ENCODE measurements around the gene HMGXB4. TPM values are rescaled to one million over a fixed set of nuclear protein-coding genes. Genes with fewer than 3 reads are reported as not detected.

HMGXB4 gene
- total RNA-seq, 1 donor = 19.2 TPM

DNA sequence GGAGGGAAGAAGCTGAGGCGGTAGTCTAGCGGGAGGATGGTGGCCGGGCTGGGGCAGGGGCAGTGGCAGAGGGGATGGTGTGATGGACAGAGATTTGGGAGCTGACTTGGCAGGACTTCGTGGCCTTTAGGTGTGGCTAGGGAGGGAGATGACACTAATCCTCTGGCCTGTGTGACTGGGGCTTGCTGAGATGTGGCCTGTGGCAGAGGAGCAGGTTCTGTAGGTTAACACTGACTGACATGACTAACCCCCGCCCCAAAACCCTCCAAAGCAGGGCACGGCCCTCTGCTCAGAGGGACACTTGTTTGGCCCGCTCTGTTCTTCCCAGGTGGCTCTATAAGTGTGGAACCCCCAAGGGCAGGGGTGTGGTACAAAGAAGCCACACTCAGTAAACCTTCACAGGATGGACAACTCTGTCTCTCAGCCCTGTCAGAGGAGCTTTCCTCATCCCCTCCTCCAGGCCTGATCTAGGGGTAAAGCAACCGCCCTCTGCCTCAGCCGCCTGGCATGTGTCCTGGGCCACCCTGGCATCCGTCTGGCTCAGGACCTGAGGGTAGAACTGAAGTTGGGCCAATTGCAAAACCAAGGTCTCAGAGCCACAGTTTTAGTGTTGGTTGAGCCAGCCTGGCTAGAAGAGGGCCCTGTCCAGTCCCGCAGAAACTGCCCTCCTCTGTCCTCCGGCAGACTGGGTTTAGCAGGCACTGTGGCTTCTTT, 58.0 kb downstream of the HMGXB4 start:
- Histone ChIP-seq H4K20me1 (ENCODE audit: insufficient read depth, low read length) (peaks cover 27% of the 10 kb centered on the region), H3K79me2 (ENCODE audit: insufficient read depth, low read length) (peaks cover 81% of the 10 kb centered on the region), H3K4me2 (ENCODE audit: insufficient read depth, low read length) (no peak overlapping the region), H3K27ac (ENCODE audit: low read depth, low read length) (peak overlapping the region; percentile 99), H3K9me3 (ENCODE audit: low read depth, low read length) (no peaks in the 10 kb centered on the region), H3K4me3 (ENCODE audit: insufficient read depth, low read length) (no peak overlapping the region), H3K4me1 (ENCODE audit: insufficient read depth, low read length) (peaks cover 56% of the 10 kb centered on the region), H3K27me3 (ENCODE audit: insufficient read depth, low read length) (no peaks in the 10 kb centered on the region), H3K36me3 (ENCODE audit: insufficient read depth, low read length) (peaks cover 37% of the 10 kb centered on the region), H2AFZ (ENCODE audit: low read length) (no peak overlapping the region)
- DNase-seq (ENCODE audit: insufficient read length, low spot score, missing footprints) = peak; percentile 65
- TF ChIP-seq, protein P1, sequence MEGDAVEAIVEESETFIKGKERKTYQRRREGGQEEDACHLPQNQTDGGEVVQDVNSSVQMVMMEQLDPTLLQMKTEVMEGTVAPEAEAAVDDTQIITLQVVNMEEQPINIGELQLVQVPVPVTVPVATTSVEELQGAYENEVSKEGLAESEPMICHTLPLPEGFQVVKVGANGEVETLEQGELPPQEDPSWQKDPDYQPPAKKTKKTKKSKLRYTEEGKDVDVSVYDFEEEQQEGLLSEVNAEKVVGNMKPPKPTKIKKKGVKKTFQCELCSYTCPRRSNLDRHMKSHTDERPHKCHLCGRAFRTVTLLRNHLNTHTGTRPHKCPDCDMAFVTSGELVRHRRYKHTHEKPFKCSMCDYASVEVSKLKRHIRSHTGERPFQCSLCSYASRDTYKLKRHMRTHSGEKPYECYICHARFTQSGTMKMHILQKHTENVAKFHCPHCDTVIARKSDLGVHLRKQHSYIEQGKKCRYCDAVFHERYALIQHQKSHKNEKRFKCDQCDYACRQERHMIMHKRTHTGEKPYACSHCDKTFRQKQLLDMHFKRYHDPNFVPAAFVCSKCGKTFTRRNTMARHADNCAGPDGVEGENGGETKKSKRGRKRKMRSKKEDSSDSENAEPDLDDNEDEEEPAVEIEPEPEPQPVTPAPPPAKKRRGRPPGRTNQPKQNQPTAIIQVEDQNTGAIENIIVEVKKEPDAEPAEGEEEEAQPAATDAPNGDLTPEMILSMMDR (IDR thresholded peaks at IDR 0.05; ENCODE audit: extremely low read depth, low read depth, low read length) = no peak

- peaks cover 48% of the 10 kb centered on the region for H3K4me1 ChIP-seq (ENCODE audit: insufficient read depth, low read length)
- no peak overlapping the region for H2AFZ ChIP-seq (ENCODE audit: low read length)
- no peak overlapping the region for H3K4me3 ChIP-seq (ENCODE audit: insufficient read depth, low read length)
- peak overlapping the region; percentile 99 for H3K27ac ChIP-seq (ENCODE audit: low read depth, low read length)
- peaks cover 37% of the 10 kb centered on the region for H3K36me3 ChIP-seq (ENCODE audit: insufficient read depth, low read length)
- no peaks in the 10 kb centered on the region for H3K9me3 ChIP-seq (ENCODE audit: low read depth, low read length)
- no peaks in the 10 kb centered on the region for H3K27me3 ChIP-seq (ENCODE audit: insufficient read depth, low read length)
- TF ChIP-seq, protein P1 (IDR thresholded peaks at IDR 0.05; ENCODE audit: extremely low read depth, low read depth, low read length) = no peak
- H3K79me2 ChIP-seq (ENCODE audit: insufficient read depth, low read length) = peaks cover 77% of the 10 kb centered on the region
- no peak overlapping the region for H3K4me2 ChIP-seq (ENCODE audit: insufficient read depth, low read length)
- H4K20me1 ChIP-seq (ENCODE audit: insufficient read depth, low read length) = peaks cover 29% of the 10 kb centered on the region
- no peak for DNase-seq (ENCODE audit: insufficient read length, low spot score, missing footprints)
These were observed 58.8 kb downstream of the HMGXB4 start for GRCh38 chr22:35315855-35316745.

DNA sequence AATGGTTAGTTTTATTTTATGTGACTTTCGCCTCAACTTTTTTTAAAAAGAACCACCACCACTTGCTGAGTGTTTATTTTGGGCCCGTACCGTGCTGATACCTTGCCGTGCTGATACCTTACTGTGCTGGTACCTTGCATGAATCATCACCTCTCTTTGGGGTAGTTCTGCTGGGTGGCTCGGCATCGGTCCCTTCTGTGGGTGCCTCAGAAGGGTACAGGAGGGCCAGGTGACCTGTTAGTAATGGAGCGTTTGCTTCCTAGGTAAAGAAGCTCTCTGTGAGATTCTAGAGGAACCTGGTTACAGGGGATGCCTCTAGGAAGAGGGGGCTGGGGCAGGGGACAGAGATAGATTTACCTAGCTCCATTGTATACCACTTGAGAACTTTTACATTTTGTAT, 59.5 kb downstream of the HMGXB4 start:
- H2AFZ ChIP-seq (ENCODE audit: low read length) = no peak overlapping the region
- H3K36me3 ChIP-seq (ENCODE audit: insufficient read depth, low read length) = peaks cover 32% of the 10 kb centered on the region
- peaks cover 42% of the 10 kb centered on the region for H3K4me1 ChIP-seq (ENCODE audit: insufficient read depth, low read length)
- H3K9me3 ChIP-seq (ENCODE audit: low read depth, low read length) = no peaks in the 10 kb centered on the region
- no peak overlapping the region for H3K4me2 ChIP-seq (ENCODE audit: insufficient read depth, low read length)
- peaks cover 29% of the 10 kb centered on the region for H4K20me1 ChIP-seq (ENCODE audit: insufficient read depth, low read length)
- no peaks in the 10 kb centered on the region for H3K27me3 ChIP-seq (ENCODE audit: insufficient read depth, low read length)
- H3K79me2 ChIP-seq (ENCODE audit: insufficient read depth, low read length) = peaks cover 73% of the 10 kb centered on the region
- DNase-seq (ENCODE audit: insufficient read length, low spot score, missing footprints) = no peak
- TF ChIP-seq, protein P1 (IDR thresholded peaks at IDR 0.05; ENCODE audit: extremely low read depth, low read depth, low read length) = no peak
- H3K4me3 ChIP-seq (ENCODE audit: insufficient read depth, low read length) = no peak overlapping the region
- H3K27ac ChIP-seq (ENCODE audit: low read depth, low read length) = no peak overlapping the region
